Fibroblast of pulmonary artery (primary cell): ENCODE data around the gene DCX.

Source experiments
- DNase-seq: peaks from one replicate; pipeline ENCODE4 v3.0.0-alpha.2; 2010; ENCODE audit warnings: low read depth
- H3K4me3 ChIP-seq: replicated peaks from 2 replicates; pipeline ENCODE4 v1.5.1; 2011; ENCODE audit warnings: low read depth, mild to moderate bottlenecking, control low read depth, low read length, moderate library complexity
- CTCF ChIP-seq: IDR thresholded peaks from 2 replicates; pipeline ENCODE4 v1.5.1; 2011; ENCODE audit warnings: mild to moderate bottlenecking, control low read depth, low read length, inconsistent platforms; ENCODE audit errors: missing control alignments

The DCX gene

DNA sequence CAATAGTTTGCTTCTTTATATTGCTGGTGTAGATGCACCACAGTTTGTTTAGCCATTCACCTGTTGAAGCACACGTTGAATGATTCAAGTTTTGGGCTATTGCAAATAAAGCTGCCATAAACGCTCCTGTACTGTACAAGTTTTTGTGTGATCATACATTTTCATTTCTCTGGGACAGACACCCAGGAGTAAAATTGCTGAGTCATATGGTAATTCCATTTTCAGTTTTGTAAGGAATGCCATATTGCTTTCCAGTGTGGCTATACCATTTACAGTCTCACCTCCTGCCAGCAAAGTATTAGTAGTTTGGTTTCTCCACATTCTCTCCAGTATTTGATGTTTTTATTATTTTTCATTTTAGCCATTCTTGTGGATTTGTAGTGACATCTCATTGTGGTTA is 109.7 kb downstream of the DCX start:
- H3K4me3 ChIP-seq: no peak overlapping the region
- TF ChIP-seq CTCF: no peak
- DNase-seq: no peak

- no peak for DNase-seq
- H3K4me3 ChIP-seq: no peak overlapping the region
- no peak for TF ChIP-seq CTCF
These were observed 123.2 kb downstream of the DCX start for GRCh38 chrX:111288841-111289240.

DNA sequence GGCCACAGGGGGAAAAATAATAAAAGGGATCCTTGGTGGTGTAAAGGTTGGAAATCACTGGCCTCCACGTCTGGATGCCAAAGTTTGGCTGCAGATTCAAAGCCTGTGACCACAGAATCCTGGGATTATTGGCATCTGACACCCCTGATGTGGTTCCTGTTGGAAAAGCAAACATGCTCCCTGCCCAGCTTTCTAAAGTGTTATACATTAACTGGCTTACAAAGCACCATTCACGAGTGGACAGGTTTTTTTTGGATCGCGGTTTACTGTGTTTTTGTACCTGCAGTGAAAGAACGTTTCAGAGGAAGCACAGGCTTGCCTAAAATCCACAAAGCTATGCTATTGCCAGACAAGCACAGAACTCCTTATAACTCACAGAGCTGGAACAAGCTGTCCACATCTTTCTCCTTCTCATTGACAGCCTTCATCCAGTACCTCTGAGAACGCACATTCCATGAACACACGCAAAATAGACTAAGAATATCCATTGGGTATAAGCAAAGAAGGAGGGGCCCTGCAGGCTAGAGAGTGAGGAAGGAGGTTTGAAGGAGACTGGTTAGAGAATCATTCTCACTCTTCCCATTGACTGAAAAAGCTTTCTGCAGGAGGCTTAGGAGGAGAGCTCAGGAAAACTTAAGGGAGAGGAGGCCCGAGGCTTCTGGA is 127.2 kb downstream of the DCX start:
- H3K4me3 ChIP-seq: no peak overlapping the region
- no peak for TF ChIP-seq CTCF
- no peak for DNase-seq

- TF ChIP-seq CTCF: no peak
- H3K4me3 ChIP-seq: no peak overlapping the region
- no peak for DNase-seq
These were observed 128.5 kb downstream of the DCX start for GRCh38 chrX:111283446-111283845.

DNA sequence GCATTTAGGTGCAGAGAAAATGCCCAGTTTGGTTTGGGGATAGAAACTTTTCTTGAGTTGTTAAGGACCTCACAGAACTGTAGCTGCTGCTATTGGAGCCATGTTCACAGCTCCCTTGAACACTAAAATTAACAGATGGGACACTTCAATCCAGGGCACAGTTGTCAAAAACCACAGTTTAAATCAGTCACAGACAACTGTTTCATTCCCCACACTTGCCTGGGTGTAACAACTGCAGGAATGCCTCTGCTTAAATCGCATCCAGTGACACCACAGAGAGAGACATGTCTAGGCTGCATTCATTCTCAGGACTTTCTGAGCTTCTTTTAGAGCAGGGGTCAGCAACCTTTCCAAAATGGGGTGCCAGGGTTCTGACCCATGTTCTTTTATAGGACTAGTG is 129.0 kb downstream of the DCX start:
- DNase-seq: no peak
- no peak overlapping the region for H3K4me3 ChIP-seq
- no peak for TF ChIP-seq CTCF

- no peak for DNase-seq
- no peak for TF ChIP-seq CTCF
- no peak overlapping the region for H3K4me3 ChIP-seq
These were observed 129.9 kb downstream of the DCX start for GRCh38 chrX:111282139-111282538.

- no peak for DNase-seq
- TF ChIP-seq CTCF: no peak
- no peak within 1 kb of the TSS for H3K4me3 ChIP-seq
These were observed 141.7 kb downstream of the DCX start, which contains the start of gene CAPN6 for GRCh38 chrX:111270339-111270738. CAPN6 (minus strand) TSS chrX:111270483; CDS start chrX:111263936, 6,547 bp downstream.
